ENCODE measurements around the gene KIR2DL4.
"Not testable (repeated sequence)": the region's sequence is repeated elsewhere in the genome, so short reads cannot be mapped to it uniquely, and the experiment has no call there.

KIR2DL4 gene

GRCh38 chr19:54803410-54803809, at the start of gene KIR2DL4:
Gene KIR2DL4, plus strand, starts transcription at chr19:54803610. Its CDS starts 42 bp downstream, at chr19:54803652.
- DNase-seq (ENCODE audit: low read depth in 3 of 3) = no peak

GRCh38 chr19:54756204-54757110, 47.0 kb upstream of the KIR2DL4 start:
- not testable (repeated sequence) for DNase-seq (ENCODE audit: low read depth in 3 of 3)

- not testable (repeated sequence) for DNase-seq (ENCODE audit: low read depth in 3 of 3)
Observed at GRCh38 chr19:54758577-54758976, 44.8 kb upstream of the KIR2DL4 start.

GRCh38 chr19:54764219-54764618, 39.2 kb upstream of the KIR2DL4 start:
- DNase-seq (ENCODE audit: low read depth in 3 of 3) = not testable (repeated sequence)

GRCh38 chr19:54766464-54766863, 36.9 kb upstream of the KIR2DL4 start:
- DNase-seq (ENCODE audit: low read depth in 3 of 3) = not testable (repeated sequence)

- not testable (repeated sequence) for DNase-seq (ENCODE audit: low read depth in 3 of 3)
Observed at GRCh38 chr19:54769646-54770045, 33.8 kb upstream of the KIR2DL4 start, which contains the start of gene KIR2DL1. Gene KIR2DL1, plus strand, starts transcription at chr19:54769793. Its CDS starts 58 bp downstream, at chr19:54769851.

- not testable (repeated sequence) for DNase-seq (ENCODE audit: low read depth in 3 of 3)
Observed at GRCh38 chr19:54770511-54770910, 32.9 kb upstream of the KIR2DL4 start.

- not testable (repeated sequence) for DNase-seq (ENCODE audit: low read depth in 3 of 3)
Observed at GRCh38 chr19:54771018-54771960, 32.1 kb upstream of the KIR2DL4 start.

- not testable (repeated sequence) for DNase-seq (ENCODE audit: low read depth in 3 of 3)
Observed at GRCh38 chr19:54772666-54773065, 30.7 kb upstream of the KIR2DL4 start.

GRCh38 chr19:54775095-54775815, 28.2 kb upstream of the KIR2DL4 start:
- not testable (repeated sequence) for DNase-seq (ENCODE audit: low read depth in 3 of 3)

GRCh38 chr19:54775830-54776229, 27.6 kb upstream of the KIR2DL4 start:
- DNase-seq (ENCODE audit: low read depth in 3 of 3) = not testable (repeated sequence)

GRCh38 chr19:54777851-54778250, 25.6 kb upstream of the KIR2DL4 start:
- not testable (repeated sequence) for DNase-seq (ENCODE audit: low read depth in 3 of 3)

GRCh38 chr19:54778896-54779295, 24.5 kb upstream of the KIR2DL4 start:
- not testable (repeated sequence) for DNase-seq (ENCODE audit: low read depth in 3 of 3)

- DNase-seq (ENCODE audit: low read depth in 3 of 3) = not testable (repeated sequence)
Observed at GRCh38 chr19:54782916-54783315, 20.5 kb upstream of the KIR2DL4 start.

- DNase-seq (ENCODE audit: low read depth in 3 of 3) = not testable (repeated sequence)
Observed at GRCh38 chr19:54786091-54786723, 17.2 kb upstream of the KIR2DL4 start.

GRCh38 chr19:54788154-54788553, 15.3 kb upstream of the KIR2DL4 start:
- DNase-seq (ENCODE audit: low read depth in 3 of 3) = not testable (repeated sequence)

GRCh38 chr19:54790711-54791110, 12.7 kb upstream of the KIR2DL4 start:
- DNase-seq (ENCODE audit: low read depth in 3 of 3) = no peak

- DNase-seq (ENCODE audit: low read depth in 3 of 3) = no peak
Observed at GRCh38 chr19:54791476-54791875, 11.9 kb upstream of the KIR2DL4 start.

- DNase-seq (ENCODE audit: low read depth in 3 of 3) = no peak
Observed at GRCh38 chr19:54792814-54793213, 10.6 kb upstream of the KIR2DL4 start.

- no peak for DNase-seq (ENCODE audit: low read depth in 3 of 3)
Observed at GRCh38 chr19:54795758-54796157, 7.7 kb upstream of the KIR2DL4 start.

- DNase-seq (ENCODE audit: low read depth in 3 of 3) = no peak
Observed at GRCh38 chr19:54804101-54804500, 691 bp downstream of the KIR2DL4 start.
